ENCODE results near the gene HLX.

GRCh38 chr1:220926146-220926545 is 46.9 kb downstream of the HLX start:
- no peak for TF ChIP-seq CTCF (IDR thresholded peaks at IDR 0.05)
- TF ChIP-seq EP300 (IDR thresholded peaks at IDR 0.05): no peak
- no peak for TF ChIP-seq POLR2A (IDR thresholded peaks at IDR 0.05)
